GM23338 (cell line): Measurements from ENCODE around the gene KREMEN2.

Experiments used
- EZH2 ChIP-seq: fragments of 200-600 bp; sonication (generic); IDR thresholded peaks from one replicate; pipeline ENCODE4 v1.8.0; 2017; ENCODE audit warnings: antibody characterized with exemption, mild to moderate bottlenecking, low read depth; ENCODE audit not compliant: unreplicated experiment
- EZH2phosphoT487 ChIP-seq: fragments of 200-600 bp; sonication (generic); IDR thresholded peaks from one replicate; pipeline ENCODE4 v1.8.1; 2018; ENCODE audit warnings: antibody characterized with exemption; ENCODE audit not compliant: unreplicated experiment
- JUNB ChIP-seq: IDR thresholded peaks from one replicate; pipeline ENCODE4 v1.6.1; 2016; ENCODE audit warnings: antibody characterized with exemption; ENCODE audit not compliant: unreplicated experiment
- TF ChIP-seq, protein P1 (sequence below), 2 experiments: fragments of 200-600 bp in 1 of 2; sonication (generic) in 1 of 2; conservative IDR thresholded peaks; 2 replicates each; pipeline versions ENCODE4 v1.5.1 to v1.6.1; 2016 to 2017; ENCODE audit warnings: antibody characterized with exemption in 2 of 2, low read depth in 2 of 2, mild to moderate bottlenecking in 2 of 2, moderate library complexity in 1 of 2

DNA sequence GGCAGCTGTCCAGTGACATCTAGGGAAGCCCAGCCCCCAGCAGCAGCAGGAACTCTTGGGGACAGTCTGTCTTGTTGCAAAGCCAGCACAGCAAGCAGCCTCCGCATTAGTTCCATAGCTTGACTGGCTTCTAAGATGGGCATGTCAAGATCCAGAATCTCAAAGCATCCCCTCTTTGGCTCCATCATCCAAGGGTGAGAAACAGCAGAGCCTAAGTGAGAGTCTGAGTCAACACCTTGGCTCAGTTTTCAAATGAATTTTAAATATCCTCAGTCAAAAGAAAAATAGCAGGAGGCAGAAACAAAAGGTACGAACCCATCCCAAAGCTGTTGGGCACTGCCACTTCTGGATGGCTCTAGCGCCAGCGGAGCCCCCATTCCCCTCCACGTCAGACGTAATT, 50.9 kb downstream of the KREMEN2 start:
- TF ChIP-seq, protein P1, sequence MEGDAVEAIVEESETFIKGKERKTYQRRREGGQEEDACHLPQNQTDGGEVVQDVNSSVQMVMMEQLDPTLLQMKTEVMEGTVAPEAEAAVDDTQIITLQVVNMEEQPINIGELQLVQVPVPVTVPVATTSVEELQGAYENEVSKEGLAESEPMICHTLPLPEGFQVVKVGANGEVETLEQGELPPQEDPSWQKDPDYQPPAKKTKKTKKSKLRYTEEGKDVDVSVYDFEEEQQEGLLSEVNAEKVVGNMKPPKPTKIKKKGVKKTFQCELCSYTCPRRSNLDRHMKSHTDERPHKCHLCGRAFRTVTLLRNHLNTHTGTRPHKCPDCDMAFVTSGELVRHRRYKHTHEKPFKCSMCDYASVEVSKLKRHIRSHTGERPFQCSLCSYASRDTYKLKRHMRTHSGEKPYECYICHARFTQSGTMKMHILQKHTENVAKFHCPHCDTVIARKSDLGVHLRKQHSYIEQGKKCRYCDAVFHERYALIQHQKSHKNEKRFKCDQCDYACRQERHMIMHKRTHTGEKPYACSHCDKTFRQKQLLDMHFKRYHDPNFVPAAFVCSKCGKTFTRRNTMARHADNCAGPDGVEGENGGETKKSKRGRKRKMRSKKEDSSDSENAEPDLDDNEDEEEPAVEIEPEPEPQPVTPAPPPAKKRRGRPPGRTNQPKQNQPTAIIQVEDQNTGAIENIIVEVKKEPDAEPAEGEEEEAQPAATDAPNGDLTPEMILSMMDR (conservative IDR thresholded peaks at IDR 0.05; ENCODE audit: low read depth in 2 of 2): no peak
- TF ChIP-seq EZH2phosphoT487 (no peak), EZH2 (no peak), JUNB (no peak)
